Measurements from ENCODE around the gene MAP4.
"Not testable (repeated sequence)": the region's sequence is repeated elsewhere in the genome, so short reads cannot be mapped to it uniquely, and the experiment has no call there.

Gene MAP4

GRCh38 chr3:48016301-48016973 lies at the start of gene MAP4:
TSS of gene MAP4 (minus strand) at chr3:48016416. CDS start at chr3:47998860, 17,556 bp downstream.
- in situ Hi-C loops (cut with MboI; ENCODE audit: low sequenced_read_pairs), result no loop called here

- in situ Hi-C loops (cut with MboI; ENCODE audit: low sequenced_read_pairs), result no loop called here
These were observed 48.8 kb upstream of the MAP4 start for GRCh38 chr3:48065035-48065434.

GRCh38 chr3:48064292-48064829 lies 48.1 kb upstream of the MAP4 start:
- in situ Hi-C loops (cut with MboI; ENCODE audit: low sequenced_read_pairs), result no loop called here

GRCh38 chr3:48061586-48061985 lies 45.4 kb upstream of the MAP4 start:
- in situ Hi-C loops (cut with MboI; ENCODE audit: low sequenced_read_pairs), result not testable (repeated sequence)

GRCh38 chr3:48058091-48058490 lies 41.9 kb upstream of the MAP4 start:
- in situ Hi-C loops (cut with MboI; ENCODE audit: low sequenced_read_pairs), result no loop called here

- in situ Hi-C loops (cut with MboI; ENCODE audit: low sequenced_read_pairs), result no loop called here
These were observed 41.3 kb upstream of the MAP4 start for GRCh38 chr3:48057521-48057920.

GRCh38 chr3:48047841-48048464 lies 31.7 kb upstream of the MAP4 start:
- in situ Hi-C loops (cut with MboI; ENCODE audit: low sequenced_read_pairs), result no loop called here

GRCh38 chr3:48042071-48042760 lies 26.0 kb upstream of the MAP4 start:
- in situ Hi-C loops (cut with MboI; ENCODE audit: low sequenced_read_pairs), result no loop called here

GRCh38 chr3:48039487-48040190 lies 23.4 kb upstream of the MAP4 start:
- in situ Hi-C loops (cut with MboI; ENCODE audit: low sequenced_read_pairs), result no loop called here

- in situ Hi-C loops (cut with MboI; ENCODE audit: low sequenced_read_pairs), result no loop called here
These were observed 22.8 kb upstream of the MAP4 start for GRCh38 chr3:48038971-48039481.

- in situ Hi-C loops (cut with MboI; ENCODE audit: low sequenced_read_pairs), result no loop called here
These were observed 17.8 kb upstream of the MAP4 start for GRCh38 chr3:48034000-48034516.

GRCh38 chr3:48030188-48030587 lies 14.0 kb upstream of the MAP4 start:
- in situ Hi-C loops (cut with MboI; ENCODE audit: low sequenced_read_pairs), result no loop called here

GRCh38 chr3:48026951-48027908 lies 11.0 kb upstream of the MAP4 start:
- in situ Hi-C loops (cut with MboI; ENCODE audit: low sequenced_read_pairs), result no loop called here

- in situ Hi-C loops (cut with MboI; ENCODE audit: low sequenced_read_pairs), result no loop called here
These were observed 9.9 kb upstream of the MAP4 start for GRCh38 chr3:48026098-48026497.

- in situ Hi-C loops (cut with MboI; ENCODE audit: low sequenced_read_pairs), result no loop called here
These were observed 8.2 kb upstream of the MAP4 start for GRCh38 chr3:48024401-48024800.

- in situ Hi-C loops (cut with MboI; ENCODE audit: low sequenced_read_pairs), result no loop called here
These were observed 7.2 kb upstream of the MAP4 start for GRCh38 chr3:48023377-48023776.

GRCh38 chr3:48022178-48022577 lies 6.0 kb upstream of the MAP4 start:
- in situ Hi-C loops (cut with MboI; ENCODE audit: low sequenced_read_pairs), result no loop called here

- in situ Hi-C loops (cut with MboI; ENCODE audit: low sequenced_read_pairs), result no loop called here
These were observed 2.6 kb upstream of the MAP4 start for GRCh38 chr3:48018841-48019240.

GRCh38 chr3:48015431-48016180 lies 610 bp downstream of the MAP4 start:
- in situ Hi-C loops (cut with MboI; ENCODE audit: low sequenced_read_pairs), result no loop called here
